Activated CD4-positive, CD25-positive, alpha-beta regulatory T cell (primary cell): ENCODE measurements around the gene CDH15.
A peak's percentile ranks its signal among the peaks of the same experiment; 100 is the strongest.

Experiments used
- DNase-seq, 4 experiments: peaks; one replicate each; lab custom pipeline; 2025; lab: John Stamatoyannopoulos, UW

Gene CDH15, protein sequence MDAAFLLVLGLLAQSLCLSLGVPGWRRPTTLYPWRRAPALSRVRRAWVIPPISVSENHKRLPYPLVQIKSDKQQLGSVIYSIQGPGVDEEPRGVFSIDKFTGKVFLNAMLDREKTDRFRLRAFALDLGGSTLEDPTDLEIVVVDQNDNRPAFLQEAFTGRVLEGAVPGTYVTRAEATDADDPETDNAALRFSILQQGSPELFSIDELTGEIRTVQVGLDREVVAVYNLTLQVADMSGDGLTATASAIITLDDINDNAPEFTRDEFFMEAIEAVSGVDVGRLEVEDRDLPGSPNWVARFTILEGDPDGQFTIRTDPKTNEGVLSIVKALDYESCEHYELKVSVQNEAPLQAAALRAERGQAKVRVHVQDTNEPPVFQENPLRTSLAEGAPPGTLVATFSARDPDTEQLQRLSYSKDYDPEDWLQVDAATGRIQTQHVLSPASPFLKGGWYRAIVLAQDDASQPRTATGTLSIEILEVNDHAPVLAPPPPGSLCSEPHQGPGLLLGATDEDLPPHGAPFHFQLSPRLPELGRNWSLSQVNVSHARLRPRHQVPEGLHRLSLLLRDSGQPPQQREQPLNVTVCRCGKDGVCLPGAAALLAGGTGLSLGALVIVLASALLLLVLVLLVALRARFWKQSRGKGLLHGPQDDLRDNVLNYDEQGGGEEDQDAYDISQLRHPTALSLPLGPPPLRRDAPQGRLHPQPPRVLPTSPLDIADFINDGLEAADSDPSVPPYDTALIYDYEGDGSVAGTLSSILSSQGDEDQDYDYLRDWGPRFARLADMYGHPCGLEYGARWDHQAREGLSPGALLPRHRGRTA

DNA sequence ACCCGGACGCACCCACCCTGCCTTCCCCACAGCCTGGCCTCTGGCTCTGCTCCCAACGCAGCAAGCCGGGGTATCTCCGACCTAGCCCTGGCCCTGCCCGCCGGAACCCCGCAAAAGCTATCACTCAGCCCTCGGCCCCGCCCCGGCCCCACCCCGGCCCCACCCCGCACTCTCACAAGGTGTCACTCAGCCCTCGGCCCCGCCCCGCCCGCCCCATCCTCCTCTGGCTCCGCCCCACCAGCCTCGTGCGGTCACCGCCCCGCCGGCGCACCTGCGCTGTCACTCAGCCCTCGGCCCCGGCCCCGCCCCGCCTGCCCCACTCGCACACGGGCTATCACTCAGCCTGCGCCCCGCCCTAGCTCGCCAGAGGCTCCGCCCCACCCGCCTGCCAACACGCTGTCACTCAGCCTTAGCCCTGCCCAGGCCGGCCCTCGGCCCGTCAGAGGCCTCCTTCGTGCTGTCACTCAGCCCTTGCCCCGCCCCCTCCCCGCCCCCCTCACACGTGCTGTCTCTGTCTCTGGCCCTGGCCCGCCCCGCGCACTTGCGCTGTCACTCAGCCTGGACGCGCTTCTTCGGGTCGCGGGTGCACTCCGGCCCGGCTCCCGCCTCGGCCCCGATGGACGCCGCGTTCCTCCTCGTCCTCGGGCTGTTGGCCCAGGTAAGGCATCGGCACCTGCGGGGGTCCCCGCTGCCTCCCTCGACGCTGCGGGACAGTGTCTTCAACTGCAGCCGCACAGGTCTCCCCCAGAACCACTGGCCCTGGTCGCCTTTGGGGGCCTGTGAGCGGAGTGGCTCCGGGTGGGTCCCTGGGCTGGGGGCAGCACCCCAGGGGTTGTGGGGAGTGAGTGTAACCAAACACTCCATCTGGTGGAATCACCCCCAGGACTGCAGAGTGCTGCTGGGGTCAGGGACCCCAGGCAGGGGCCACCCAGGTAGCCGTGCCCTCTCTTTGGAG, at the start of gene CDH15:
Gene CDH15 (plus strand): TSS at position 533 of the 955 bp plus-strand sequence. CDS start 84 bp downstream, at position 617.
- peak; percentile 90 to 96 (median 92) for DNase-seq

DNA sequence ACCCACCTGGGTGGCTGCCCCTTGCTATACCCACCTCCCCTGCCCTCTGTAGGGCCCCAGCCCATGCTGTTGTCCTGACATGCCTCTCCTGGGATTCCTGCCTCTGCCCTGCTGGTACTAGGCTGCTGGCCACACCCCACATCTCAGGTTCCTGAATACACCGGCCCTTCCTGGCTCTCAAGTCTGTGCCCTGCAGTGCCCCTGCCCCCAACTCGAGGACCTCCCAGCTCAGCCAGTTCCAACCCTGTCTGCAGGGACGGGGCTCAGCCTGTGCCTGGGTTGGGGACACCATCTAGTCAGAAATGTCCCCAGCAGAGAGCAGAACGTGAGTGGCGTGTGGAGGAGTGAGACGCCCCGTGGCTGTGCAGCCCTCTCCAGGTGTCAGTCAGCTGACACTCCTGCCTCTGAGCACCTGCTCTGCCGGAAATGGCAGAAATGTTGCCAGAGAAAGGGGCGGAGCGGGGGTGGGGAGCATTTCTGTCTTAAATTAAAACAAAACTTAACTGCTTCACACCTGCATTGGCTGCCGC, 49.2 kb upstream of the CDH15 start:
- DNase-seq: peak in 2 of 4 experiments; percentile 66 to 73

DNA sequence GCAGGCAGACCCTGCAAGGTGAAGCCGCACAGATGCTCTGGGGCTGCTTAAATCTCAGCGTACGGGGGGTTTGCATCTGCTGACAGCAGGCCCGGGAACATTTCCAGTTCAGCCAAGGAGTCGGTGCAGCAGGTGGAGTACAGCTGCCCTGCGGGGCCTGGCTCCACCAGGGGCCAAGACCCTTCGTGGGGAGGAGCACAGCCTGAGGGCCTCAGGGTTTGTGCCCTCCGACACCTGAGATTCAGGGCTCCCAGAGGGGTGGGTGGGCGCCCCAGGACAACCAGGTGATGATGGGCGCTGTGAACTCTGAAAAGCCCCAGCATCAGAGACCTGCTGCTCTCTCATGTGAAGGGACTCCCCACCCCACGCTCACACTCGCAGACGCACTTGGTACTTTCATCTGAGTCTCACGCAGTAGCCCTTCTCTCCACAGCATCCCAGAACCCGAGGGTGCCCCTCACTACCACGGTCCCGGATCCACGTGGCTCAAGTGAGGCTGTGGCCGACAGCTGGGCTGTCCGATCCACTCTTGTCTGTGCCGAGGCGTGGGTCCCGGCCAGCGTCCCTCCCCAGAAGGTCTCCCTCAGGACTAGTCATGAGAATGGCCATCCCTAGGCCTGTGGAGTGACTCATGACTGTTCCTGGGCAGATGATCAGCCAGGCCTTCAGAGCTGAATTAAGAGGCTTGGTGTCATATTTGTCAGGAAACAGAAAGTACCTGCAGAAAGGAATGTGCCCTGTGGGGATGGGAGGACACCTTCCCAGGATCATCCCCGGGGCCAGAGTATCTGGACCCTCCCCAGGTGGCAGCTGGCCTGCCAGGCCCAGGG, 48.3 kb upstream of the CDH15 start:
- DNase-seq: no peak

DNA sequence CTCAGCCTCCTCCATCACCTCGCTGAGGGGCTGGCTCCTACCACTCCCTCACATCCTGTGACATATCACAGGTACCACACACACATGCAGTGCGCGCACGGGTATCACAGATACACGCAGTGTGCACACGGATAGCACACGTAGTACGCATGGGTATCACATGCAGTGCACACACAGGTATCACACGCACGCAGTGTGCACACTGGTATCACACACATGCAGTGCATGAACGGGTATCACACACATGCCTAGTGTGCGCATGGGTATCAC, 47.8 kb upstream of the CDH15 start:
- DNase-seq: no peak

DNA sequence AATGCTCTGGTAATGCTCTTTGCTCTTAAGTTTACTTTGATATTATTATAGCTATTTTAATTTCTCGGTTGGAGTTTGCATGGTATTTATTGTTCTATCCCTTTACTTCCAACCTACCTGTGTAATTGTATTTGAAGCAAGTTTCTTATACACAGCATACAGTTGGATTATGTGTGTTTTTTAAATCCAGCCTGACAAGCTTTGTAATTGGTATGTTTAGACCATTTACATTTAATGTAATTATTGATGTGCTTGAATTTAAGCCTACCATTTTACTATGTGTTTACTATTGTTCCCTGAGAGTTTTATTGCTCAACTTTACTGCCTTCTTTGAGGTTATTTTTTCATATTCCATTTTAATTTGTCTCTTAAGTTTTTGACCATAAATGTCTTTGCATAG, 42.2 kb upstream of the CDH15 start:
- no peak for DNase-seq

DNA sequence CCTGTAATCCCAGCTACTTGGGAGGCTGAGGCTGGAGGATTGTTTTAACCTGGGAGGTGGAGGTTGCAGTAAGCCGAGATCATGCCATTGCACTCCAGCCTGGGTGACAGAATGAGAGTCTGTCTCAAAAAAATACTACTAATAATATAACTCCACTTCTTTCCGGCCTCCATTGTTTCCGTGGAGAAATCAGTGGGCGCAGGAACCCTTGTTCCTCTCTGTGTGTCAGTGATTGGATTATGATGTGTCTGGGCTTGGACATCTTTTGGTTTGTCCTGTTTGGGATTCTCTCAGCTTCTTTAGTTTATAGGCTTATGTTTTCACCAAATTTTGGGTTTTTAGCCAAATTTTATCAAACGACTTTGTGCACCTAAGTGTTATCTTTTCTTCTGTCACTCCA, 41.1 kb upstream of the CDH15 start:
- no peak for DNase-seq

DNA sequence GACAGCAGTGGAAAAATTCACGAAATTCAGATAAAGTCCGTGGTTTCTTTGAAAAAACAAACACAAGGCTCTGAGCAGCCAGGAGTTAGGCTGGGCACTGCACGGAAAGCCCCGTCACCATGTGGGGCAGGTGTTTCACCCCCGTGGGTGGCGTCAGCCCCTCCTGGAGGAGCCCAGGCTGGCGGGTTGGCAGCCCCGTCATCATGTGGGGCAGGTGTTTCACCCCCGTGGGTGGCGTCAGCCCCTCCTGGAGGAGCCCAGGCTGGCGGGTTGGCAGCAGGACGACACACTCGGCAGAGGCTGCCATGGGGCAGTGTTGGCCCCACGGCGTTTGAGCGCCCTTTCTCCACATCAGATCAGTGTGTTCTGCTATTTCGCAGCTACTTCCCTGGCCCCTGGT, 39.8 kb upstream of the CDH15 start:
- no peak for DNase-seq

DNA sequence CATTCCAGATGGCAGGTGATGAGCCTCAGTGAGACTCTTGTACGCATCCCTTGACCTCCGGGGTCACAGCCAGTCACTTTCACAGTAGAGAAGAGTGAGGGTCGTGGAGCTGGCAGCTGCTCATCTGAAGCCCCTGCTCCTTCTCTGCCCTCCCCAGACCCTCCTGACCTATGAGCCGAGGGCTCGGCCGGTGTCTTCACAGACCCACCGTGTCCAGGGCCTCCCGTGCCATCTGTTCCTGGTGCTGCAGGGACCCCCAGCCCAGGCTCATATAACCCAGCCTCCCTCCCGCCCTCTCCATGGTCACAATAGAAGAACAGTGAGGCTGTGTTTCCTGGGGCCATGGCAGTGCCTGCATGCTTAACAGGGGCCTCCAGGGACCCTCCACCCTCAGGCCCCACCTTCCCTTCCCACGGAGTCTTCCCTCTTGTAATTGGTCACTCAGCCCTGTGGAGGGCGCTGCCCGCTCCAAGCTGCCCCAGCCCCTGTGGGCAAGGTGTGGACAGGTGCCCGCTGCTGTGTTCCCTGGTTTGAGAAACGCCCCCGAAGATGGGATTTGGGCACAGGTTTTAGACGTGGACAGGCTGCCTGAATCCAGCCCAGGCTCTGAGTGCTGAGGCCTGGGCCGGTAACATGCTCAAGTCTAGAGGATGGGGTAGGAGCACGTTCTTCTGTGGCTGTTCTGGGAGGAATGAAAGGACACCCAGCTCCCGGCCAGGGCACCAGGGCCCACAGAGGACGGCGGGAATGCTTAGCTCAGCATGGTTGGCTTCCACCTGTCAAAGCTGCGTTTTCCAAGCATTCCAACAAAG, 39.1 kb upstream of the CDH15 start:
- DNase-seq: no peak

DNA sequence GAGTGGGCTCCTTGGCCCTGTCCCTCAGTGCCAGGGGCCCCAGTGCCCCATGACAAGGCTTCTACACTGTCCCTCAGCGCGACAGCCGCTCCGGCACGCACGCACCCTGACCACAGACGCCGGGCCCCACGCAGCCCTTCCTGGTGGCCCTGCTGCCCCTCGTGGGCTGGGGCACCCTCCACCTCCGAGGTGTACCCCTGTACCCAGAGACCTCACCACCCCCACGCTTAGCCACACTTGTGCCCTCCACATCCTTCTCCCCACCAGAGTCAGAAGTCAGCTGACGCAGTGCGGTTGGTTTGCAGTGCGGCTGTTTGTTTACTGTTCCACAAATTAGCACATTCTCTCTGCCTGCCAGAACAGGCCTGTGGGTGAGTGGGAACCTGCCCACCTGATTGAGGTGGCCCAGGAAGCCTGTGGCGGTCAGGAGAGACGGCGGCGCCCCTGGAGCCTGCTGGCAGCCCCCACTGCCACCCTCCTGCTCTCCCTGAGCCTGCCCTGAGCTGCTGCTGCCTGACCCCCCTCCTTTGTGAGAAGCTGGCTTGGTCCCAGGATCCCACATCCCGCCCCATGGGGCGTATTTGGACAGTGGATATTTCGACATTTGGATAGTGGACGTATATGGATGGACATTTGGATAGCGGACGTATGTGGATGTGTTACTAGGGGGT, 38.0 kb upstream of the CDH15 start:
- DNase-seq: no peak

DNA sequence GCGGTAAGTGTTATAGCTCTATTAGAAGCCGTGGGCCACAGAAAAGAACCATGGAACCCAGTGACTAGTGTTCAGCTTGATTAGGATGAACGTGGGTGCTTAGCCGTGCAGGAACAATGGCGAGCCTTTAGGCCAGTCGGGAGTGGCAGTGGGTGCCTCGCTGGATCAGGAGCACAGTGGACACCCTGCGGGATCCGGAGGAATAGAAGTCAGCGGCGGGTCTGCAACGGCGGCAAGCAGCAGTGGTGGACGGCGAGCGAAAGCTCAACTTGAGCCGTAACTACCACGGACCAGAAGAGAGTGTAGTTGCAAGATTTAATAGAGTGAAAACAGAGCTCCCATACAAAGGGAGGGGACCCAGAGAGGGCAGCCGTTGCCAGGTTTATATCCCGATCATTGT, 37.3 kb upstream of the CDH15 start:
- DNase-seq: no peak

DNA sequence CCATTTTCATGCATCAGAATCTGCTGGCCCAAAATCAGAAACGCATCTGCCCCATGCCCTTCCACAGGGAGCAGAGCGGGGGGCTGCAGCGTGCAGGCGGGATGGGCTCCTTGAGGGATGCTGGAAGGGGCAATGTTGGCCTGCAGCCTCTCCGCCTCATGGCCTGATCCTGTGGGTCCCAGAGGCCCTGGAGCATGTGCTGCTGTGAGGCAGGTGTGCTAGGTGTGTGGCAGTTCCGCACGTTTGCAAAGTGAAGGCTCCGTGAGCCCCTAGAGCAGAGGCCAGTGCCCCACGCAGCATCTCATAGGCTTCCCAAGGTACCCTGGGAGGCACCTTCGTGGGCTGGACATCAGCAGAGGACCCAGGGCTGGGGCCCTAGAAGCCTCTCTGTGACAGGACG, 36.4 kb upstream of the CDH15 start:
- DNase-seq: no peak

DNA sequence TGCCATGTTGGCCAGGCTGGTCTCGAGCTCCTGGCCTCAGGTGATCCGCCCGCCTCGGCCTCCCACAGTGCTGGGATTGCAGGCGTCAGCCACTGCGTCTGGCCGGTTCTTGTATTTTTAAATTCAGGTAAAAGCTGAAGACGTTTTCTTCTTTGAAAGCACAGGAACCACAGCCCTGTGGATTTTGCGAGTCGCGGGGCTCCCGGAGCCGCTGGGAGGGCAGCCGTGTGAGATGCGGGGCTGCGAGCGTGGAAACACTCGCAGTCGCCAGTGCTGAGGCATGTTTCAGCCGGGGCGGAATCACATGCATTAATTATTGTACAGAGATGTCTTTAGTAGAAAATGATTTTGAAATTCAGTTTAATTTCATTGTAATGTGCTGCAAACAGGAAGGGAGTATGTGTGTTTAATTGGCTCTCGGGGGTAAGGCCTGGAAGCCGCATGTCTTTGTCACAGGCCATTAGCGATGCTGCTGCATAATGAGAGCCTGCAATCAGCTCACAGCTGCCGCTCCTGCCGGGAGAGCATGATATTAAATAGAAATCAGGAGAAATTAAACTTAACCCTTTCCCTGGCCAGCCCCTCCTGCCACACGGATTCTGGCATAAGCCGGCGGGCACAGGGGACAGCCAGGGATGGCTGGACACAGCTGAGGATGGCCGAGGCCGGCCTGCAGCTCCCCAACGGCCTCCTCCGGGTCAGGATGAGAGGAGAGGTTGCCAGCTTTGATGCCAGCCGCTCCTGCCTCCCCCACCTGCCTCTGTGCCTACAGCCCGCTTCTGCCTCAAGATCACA, 35.4 kb upstream of the CDH15 start:
- no peak for DNase-seq

DNA sequence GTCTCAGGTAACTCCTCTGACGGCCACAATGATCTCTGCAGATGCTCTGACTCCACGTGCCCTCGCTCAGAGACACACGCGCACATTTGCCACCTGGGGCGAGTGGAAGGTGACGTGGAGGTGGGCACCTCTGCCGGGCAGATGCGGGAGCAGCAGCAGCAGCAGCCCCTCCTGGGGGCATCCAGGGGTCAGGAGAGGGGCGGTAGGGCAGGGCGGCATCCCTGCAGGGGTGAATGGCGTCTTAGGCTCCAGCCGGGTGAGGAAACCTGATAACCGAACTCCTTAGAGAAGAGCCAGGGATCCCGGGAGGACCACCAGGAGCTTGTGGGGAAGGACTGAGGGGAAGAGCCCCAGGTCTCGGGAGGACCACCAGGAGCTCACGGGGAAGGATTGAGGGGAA, 34.6 kb upstream of the CDH15 start:
- DNase-seq: no peak

DNA sequence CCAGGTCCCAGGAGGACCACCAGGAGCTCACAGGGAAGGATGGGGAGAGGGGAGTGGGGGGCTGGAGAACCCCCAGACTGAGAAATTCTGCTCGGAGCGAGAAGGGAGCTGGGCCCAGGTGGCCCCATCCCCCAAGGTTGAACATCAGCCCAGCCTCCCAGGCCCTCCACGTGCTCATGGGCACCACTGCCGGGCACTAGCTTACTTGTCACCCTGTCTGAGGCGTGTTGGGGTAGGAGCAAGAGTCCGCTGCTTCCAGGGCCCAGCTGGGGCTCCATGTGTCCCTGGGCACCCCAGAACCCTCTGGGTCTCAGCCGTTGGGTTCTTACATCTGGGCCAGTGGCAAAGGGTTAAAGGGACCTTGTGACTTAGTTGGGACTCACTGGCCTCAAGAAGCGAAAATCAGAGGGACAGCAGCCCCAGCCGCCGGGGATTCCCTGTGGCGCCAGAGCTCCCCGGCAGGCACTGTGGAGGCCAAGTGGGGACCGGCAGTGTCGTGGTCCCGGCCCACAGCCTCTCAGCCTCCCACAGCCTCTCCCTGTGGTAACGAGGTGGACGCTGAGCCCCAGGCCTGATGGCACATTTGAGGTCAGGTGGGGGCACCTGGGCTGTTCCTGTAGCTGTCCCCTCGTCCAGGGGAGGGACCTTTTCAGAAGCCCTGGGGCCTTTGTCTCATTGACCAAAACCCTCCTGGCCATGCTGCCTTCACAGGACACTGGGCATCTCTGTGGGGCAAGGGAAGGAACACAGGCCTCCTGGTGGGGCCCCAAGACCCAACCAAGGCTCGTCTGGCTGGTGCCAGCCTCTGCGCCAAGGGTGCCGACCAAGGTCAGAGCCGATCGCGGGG, 33.7 kb upstream of the CDH15 start:
- no peak for DNase-seq

DNA sequence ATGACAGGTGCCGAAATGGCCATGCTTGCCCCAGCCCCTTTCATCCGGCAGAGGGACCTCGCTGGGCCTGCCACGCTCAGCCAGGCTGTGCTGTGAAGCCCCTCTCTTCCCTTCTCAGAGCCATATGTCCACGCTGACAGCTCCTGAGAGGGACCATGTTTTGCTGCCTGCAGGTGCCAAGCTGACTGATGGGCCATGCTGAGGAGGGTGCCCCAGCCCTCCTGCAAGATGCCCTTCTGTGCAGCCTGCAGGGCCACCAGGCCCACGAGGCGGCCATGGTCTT, 33.1 kb upstream of the CDH15 start:
- DNase-seq: no peak

DNA sequence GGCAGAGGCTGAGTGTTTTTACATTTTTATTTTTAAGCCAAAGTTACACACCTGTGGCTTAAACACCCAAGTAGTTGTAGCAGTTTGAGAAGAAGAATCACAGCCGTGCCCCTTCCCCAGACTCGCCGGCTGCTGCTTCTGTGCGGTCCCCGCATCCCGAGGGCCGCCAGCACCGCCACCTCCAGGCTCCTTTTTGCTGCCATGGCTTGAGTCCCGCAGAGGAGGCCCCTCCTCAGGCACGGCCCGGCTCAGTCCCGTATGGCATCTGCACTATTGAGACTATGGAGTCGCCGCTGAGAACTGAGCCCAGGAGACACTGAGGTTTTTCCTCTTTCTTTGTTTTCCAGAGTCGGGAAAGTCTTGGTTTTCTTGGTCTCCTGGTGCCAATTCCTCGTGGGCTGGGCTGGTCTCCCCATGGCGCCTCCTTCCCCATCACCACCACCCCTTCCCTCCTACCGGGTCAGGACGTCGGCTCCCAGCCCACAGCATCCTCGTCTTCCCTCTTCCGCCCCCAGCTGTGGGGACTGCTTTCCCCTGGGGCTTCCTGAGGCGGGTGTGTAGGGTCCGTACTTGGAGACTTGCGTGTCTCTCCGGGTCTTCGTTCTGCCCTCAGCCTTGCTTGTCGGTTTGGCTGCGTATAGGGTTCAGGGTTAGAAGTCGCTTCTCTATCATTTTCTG, 32.6 kb upstream of the CDH15 start:
- no peak for DNase-seq

DNA sequence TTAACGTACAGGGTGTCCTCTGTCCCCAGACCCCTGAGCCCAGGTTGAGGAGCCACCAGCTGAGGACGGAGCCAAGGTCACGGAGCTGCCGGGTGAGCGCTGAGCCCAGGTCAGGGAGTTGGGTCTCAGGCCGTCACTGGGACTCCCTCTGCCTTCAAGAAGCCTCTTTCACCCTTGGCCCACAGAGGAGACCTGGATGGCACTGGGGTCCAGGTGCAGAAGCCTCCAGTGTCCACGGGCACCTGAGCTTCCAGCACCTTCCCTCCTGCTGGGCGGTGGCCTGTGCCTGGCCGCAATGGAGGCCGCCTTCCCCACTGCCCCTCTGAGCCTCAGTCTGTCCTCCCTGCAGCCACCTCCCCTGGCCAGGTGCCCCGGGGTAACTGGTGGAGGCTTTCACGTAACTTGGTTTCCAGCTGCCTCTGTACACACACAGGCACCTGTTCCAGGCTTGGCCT, 31.6 kb upstream of the CDH15 start:
- DNase-seq: no peak

DNA sequence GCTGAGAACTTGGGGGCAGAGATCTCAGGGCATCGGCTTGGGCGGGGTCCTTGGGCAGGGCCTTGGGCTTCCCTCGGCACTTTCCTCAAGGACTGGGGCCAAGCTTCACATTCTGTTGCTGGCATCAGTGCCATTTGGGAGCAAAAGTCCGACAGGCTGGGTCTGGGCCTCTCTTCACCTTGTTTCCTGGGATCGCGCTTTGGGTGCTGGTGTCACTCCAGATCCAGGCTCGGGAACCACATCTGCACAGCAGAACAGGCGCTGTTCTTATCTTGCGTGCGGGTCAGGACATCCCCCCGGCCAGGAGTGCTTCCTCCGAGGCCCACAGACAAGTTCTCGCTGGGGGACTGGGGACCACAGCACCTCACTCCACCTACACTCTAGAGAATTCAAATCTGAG, 31.1 kb upstream of the CDH15 start:
- DNase-seq: no peak
